GM19463 (cell line): ENCODE data around the gene GSE1.

ENCODE experiments used
- ATAC-seq: cut with Tn5 transposase; IDR thresholded peaks from one replicate; pipeline ENCODE4 v1.9.1; 2021; ENCODE audit warnings: mild to moderate bottlenecking, moderate library complexity; ENCODE audit not compliant: unreplicated experiment

The GSE1 gene

GRCh38 chr16:85616607-85617321 lies 3.6 kb downstream of the GSE1 start:
- peak; percentile 33 for ATAC-seq

DNA sequence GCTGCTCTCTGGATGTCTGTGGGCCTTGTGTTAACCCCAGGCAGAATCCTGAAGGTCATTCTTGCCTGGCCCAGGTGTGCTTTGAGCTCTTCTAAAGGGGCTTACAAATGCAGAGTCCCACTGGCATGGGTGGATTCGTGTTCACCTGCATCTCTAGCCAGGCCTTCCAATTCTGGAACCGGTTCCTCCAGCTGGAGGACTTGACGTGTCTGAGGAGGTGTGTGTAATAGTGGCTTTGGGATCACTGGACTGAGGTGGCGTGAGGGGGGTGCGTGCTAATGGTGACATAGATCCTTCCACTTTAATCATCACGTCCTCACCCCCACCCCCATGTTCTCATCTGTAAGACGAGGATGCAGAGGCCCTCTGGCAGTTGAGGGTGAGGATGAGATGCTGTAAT lies 4.8 kb downstream of the GSE1 start:
- no peak for ATAC-seq

DNA sequence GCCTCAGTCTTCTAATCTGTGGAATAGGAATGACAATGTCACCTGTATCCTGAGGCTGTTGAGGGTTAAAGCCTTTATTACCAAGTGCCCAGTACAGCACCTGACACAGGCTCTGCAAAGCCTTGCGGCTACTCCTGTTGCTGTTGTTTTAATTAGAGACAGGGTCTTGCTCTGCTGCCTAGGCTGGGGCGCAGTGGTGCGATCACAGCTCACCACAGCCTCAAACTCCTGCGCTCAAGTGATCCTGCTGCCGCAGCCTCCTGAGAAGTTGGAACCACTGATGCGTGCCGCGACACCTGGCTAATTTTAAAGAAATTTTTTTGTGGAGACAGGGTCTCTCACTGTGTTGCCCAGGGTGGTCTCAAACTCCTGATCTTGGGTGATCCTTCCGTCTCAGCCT lies 5.4 kb downstream of the GSE1 start:
- no peak for ATAC-seq

GRCh38 chr16:85619101-85619891 lies 6.2 kb downstream of the GSE1 start:
- ATAC-seq = no peak

GRCh38 chr16:85620374-85620773 lies 7.3 kb downstream of the GSE1 start:
- no peak for ATAC-seq

DNA sequence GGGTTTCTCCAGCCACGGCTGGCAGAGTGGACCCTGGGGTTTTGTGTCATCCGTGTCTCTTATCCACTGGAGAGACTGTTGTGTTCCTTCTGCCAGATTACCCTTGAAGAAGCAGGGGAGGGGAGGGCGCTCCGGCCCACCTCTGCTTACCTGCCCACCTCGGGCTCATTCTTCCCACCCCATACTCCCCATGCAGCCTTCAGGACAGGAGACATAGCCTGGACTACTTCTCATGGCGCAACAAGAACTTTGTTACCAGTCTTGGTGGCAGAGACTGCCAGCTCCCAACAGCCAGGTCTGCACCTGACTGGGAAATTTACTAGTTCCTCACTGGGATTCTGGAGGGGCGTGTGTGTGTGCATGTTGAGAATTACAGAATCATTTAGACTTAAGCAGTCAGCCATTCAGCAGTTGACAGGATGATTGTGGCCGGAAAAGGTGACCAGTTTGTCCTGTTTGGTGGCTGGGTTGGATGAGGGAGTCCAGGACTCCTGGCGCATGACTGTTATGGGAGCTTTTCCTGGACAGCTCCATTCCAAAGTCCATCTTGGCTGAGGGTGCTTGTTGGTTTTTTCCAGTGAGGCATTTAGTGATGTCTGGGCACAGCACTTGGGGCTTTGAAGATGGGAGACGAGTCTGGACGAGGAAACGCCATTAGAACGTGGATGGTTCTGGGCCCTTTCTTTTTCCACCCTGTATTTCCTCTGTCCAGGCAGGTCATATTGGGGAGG lies 8.7 kb downstream of the GSE1 start:
- no peak for ATAC-seq

- ATAC-seq = no peak
These were observed 9.6 kb downstream of the GSE1 start for GRCh38 chr16:85622683-85623082.

- no peak for ATAC-seq
These were observed 10.1 kb downstream of the GSE1 start for GRCh38 chr16:85623250-85623649.

- ATAC-seq = no peak
These were observed 11.0 kb downstream of the GSE1 start for GRCh38 chr16:85623997-85624601.

DNA sequence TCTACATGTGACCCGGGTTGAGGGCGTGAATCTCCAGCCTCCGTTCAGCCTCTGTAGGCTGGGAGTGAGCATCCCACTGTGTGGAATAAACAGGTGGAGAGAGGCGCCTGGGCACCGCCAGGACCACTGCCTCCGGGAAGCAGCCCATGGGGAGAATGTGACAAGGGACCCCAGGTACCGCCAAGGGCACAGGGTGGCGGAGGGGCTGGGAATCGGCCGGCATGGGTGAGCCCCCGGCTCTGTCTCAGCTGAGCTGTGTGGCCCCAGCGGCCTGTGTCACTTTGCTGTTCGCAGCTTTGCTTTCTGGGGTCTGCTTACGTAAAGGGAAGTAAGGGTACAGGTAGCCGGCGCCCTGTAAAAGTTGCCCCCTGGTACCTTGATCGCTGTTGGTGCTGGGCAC lies 11.5 kb downstream of the GSE1 start:
- no peak for ATAC-seq

GRCh38 chr16:85625053-85625452 lies 11.9 kb downstream of the GSE1 start:
- ATAC-seq = no peak

DNA sequence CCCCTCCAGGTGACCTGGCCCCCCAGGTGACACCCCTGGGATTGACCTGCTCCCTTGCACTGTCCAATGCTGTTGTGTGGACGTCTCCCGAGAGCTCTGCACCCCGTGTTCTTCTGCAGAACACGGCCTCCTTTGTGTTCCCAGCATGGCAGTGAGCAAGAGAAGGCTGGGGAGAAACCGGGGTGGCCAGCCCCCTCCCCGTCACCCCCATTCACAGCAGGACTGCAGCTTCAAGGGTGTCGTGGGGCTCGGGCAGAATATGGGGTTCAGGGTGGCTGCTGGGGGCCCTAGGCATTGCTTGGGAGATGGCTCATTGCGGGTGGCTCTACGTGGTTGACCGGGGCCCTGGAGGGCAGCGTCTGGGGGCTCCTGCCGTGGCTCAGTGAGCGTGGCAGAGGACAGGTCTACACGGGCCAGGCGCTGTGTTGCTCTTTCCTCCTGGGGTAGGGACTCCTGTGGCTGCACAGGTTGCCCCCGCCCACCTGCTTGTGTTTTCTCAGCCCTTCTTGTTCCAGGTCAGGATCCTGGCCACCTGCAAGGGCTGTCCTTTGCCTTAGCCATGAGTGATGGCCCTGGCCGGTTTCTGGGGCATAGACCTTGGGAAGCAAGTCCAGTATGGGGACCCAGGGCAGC lies 12.5 kb downstream of the GSE1 start:
- no peak for ATAC-seq

DNA sequence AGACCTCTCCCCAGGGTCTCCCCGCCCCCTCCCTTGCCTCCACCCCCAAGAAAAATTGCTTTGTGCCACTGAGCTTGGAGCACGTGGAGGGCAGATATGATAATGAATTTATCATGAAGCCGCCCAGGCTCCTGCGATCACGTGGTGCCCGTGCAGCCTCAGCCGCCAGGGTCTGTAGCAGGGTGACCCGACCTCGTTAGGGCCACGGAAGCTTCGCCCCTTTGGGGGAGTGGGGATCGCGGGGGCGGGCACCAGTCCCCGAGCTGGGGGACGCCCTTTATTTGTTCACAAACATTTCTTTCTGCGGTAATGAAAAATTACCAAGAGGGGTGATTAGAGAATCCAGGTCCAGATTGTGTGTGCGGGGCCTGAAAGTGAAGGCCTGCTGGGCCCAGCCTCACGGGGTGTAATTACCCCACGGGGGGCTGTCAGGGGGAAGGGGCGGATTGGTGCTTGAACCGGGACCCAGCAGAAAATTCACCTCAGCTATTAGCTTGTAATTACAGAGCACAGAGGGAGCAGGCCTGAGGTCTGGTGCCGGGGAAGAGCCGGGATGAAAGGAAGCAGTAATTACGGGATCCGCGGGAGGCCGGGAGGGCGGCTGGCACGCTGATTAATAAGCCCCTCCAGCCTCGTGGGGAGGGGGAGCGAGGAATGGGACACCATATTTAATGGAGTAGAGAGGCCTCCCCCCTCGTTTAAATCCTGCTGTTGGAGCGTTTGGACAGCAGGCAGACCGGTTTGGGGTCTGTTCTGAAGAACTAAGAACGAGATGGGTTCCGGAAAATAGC lies 13.3 kb downstream of the GSE1 start:
- no peak for ATAC-seq

DNA sequence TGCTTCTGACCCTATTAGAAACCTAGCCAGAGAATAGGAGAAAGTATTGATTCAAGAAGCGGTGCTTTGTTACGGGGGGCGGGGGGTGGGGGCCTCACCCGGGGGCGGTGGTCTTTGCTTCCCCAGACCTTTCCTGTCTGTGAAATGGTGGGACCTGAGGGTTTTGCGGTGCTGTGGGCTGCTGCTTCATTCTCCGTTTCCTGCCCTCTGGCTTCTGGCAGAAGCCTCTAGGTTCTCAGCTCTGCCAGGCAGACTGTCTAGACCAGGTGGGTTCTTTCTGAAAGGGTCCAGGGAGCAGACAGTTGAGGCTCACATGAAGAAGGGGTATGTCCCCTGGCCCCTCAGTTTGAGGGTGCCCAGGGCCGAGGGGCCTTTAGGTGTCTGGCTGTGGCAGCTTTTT lies 14.0 kb downstream of the GSE1 start:
- ATAC-seq = no peak

GRCh38 chr16:85627526-85628264 lies 14.6 kb downstream of the GSE1 start:
- ATAC-seq = no peak

- ATAC-seq = no peak
These were observed 15.1 kb downstream of the GSE1 start for GRCh38 chr16:85628265-85628556.

- ATAC-seq = no peak
These were observed 15.5 kb downstream of the GSE1 start for GRCh38 chr16:85628645-85629044.

- ATAC-seq = no peak
These were observed 16.2 kb downstream of the GSE1 start for GRCh38 chr16:85629326-85629725.

- no peak for ATAC-seq
These were observed 16.7 kb downstream of the GSE1 start for GRCh38 chr16:85629853-85630252.

DNA sequence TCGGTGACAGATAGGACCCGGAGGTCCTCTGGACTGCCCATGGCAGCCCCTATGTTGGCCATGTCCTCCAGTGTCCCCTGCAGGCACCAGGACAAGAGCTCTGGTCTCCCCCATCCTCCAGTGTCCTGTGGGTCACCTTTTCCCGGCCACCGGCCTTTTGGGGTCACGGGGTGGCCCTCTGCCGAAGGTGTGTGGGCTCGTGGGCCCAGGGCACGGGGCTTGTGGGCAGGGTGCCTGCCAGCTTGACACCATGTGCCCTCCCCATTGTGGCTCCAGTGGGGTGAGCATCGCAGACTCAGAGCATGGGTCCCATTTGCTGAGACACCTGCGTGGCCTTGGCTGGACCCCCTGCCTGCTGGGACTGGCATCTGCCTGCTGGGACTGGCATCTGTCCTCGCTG lies 18.1 kb downstream of the GSE1 start:
- ATAC-seq = no peak
